Spleen (tissue), 11 donors: ENCODE data around the gene MRPL38. TPM values are rescaled to one million over a fixed set of nuclear protein-coding genes. Genes with fewer than 3 reads are reported as not detected.
"Not testable (repeated sequence)": the region's sequence is repeated elsewhere in the genome, so short reads cannot be mapped to it uniquely, and the experiment has no call there.

Experiments
- DNase-seq: peaks from one replicate; pipeline ENCODE4 v3.0.0-alpha.2; 2020
- H3K27ac ChIP-seq, 8 donors: fragments of 200-600 bp; sonication (generic) in 7 of 8; 1 replicate in 4 of 8; 2 replicates in 4 of 8; pipeline versions ENCODE4 v1.5.0 to v1.8.0; 2016 to 2021; ENCODE audit warnings: inconsistent platforms in 4 of 8, mild to moderate bottlenecking in 4 of 8, moderate library complexity in 1 of 8
- H3K27me3 ChIP-seq, 7 donors: fragments of 200-600 bp; sonication (generic) in 6 of 7; replicated peaks in 1 of 7; 1 replicate in 4 of 7; 2 replicates in 3 of 7; pipeline versions ENCODE4 v1.5.0 to v1.8.0; 2016 to 2021; ENCODE audit warnings: inconsistent platforms in 3 of 7, mild to moderate bottlenecking in 1 of 7
- H3K36me3 ChIP-seq, 6 donors: fragments of 200-600 bp; sonication (generic) in 5 of 6; 1 replicate in 4 of 6; 2 replicates in 2 of 6; pipeline versions ENCODE4 v1.5.0 to v1.8.0; 2016 to 2021; ENCODE audit warnings: inconsistent platforms in 2 of 6
- H3K4me1 ChIP-seq, 6 donors: fragments of 200-600 bp; sonication (generic) in 5 of 6; 1 replicate in 3 of 6; 2 replicates in 3 of 6; pipeline versions ENCODE4 v1.5.0 to v1.8.0; 2016 to 2021; ENCODE audit warnings: inconsistent platforms in 3 of 6
- H3K4me3 ChIP-seq, 8 donors: fragments of 200-600 bp; sonication (generic) in 7 of 8; 1 replicate in 4 of 8; 2 replicates in 4 of 8; pipeline versions ENCODE4 v1.5.0 to v1.8.0; 2016 to 2021; ENCODE audit warnings: inconsistent platforms in 4 of 8, mild to moderate bottlenecking in 4 of 8, moderate library complexity in 2 of 8
- H3K9me3 ChIP-seq, 8 donors: fragments of 200-600 bp; sonication (generic) in 7 of 8; 1 replicate in 4 of 8; 2 replicates in 4 of 8; pipeline versions ENCODE4 v1.5.0 to v1.8.0; 2016 to 2021; ENCODE audit warnings: inconsistent platforms in 4 of 8
- POLR2A ChIP-seq, 3 donors: fragments of 450-650 bp; IDR thresholded peaks; one replicate each; pipeline ENCODE4 v1.5.1; 2017; ENCODE audit warnings: antibody characterized with exemption in 3 of 3, mild to moderate bottlenecking in 1 of 3
- POLR2AphosphoS5 ChIP-seq, 3 donors: sonication (generic); formaldehyde crosslinking; IDR thresholded peaks; one replicate each; pipeline ENCODE4 v1.5.1; 2017; ENCODE audit warnings: antibody characterized with exemption in 3 of 3
- WGBS, 5 donors: extraction: QIAGEN DNeasy Blood & Tissue Kit in 3 of 5; methylation state at CpG; one replicate each; pipeline versions ENCODE4 v1.1.5 to v1.1.7; 2013 to 2018; 5-methylcytosine and 5-hydroxymethylcytosine counted together
- intact Hi-C: fragments of 100-400 bp; cut with DNase I; formaldehyde crosslinking; loops from one replicate; pipeline ENCODE4 v1.15.0; 2023; ENCODE audit warnings: low total_unique reads
- polyA plus RNA-seq, 3 donors: library from polyadenylated mRNA; stranded (reverse); fragments of 200-250 nt; gene quantifications; one replicate each; pipeline ENCODE4 v1.2.1, GENCODE V29; 2013
- total RNA-seq, 7 donors: library from RNA; depleted of rRNA in 3 of 7; stranded (reverse); fragments of >200 nt in 3 of 7; fragmentation: NEBNext Ultra II Directional in 4 of 7; extraction: Animal tissue kit (Norgen Biotek cat#: 25700) in 4 of 7; gene quantifications; one replicate each; pipeline versions ENCODE4 v1.1.0 to v1.2.1, GENCODE V29; 2016 to 2021
- TF ChIP-seq, protein P1 (sequence below), 11 experiments: fragments of 200-600 bp in 7 of 11; fragments of 450-650 bp in 4 of 11; sonication (generic) in 4 of 11; IDR thresholded peaks in 8 of 11; conservative IDR thresholded peaks in 3 of 11; 1 replicate in 7 of 11; 2 replicates in 4 of 11; pipeline versions ENCODE4 v1.4.0 to v1.8.0; 2016 to 2021; ENCODE audit warnings: antibody characterized with exemption in 11 of 11, inconsistent platforms in 4 of 11, mild to moderate bottlenecking in 1 of 11
- donor health status: healthy with polysubstance abuse.
- donor health status: DM: no; HTN: no; CAD: no; lungs with moderate emphysema.
- donor health status: DM: no; HTN: no; CAD: no.
- donor health status: Bipolar disorder and iron deficiency.
- donor health status: healthy.
- donor health status: DM: no; HTN: no; CAD: no.
- donor health status: DM: yes; HTN: yes; CAD: no.

Gene MRPL38
- total and polyA plus RNA-seq, 10 donors = 40.1 to 90.6 (median 76.6) TPM

DNA sequence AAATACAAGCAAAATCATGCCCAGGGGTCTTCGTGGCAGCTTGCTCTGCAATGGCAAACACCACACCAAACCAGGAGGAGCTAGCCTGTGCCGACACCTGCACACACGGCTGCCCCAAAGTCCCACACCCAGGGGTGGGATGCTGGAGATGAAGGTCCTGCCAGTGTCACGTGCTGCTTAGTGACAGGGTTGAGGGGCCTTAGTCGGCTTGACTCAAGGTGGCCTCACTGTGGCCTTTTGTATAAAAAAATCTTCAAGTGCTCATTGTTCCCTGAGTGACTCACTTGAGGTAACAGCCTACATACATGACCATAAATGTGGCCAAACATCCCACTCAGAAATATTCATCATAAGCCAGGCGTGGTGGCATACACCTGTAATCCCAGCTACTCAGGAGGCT is 15.2 kb downstream of the MRPL38 start:
- no peaks in the 10 kb centered on the region for H3K27me3 ChIP-seq
- no peak for TF ChIP-seq POLR2A (IDR thresholded peaks at IDR 0.05)
- TF ChIP-seq POLR2AphosphoS5 (IDR thresholded peaks at IDR 0.05) = peak in 2 of 3 donors; percentile 11 to 27
- H3K4me1 ChIP-seq = peaks cover 0 to 38% (median 12%) of the 10 kb centered on the region in 6 donors
- intact Hi-C loops = no loop called here
- peaks cover 0 to 48% (median 29%) of the 10 kb centered on the region in 6 donors for H3K36me3 ChIP-seq
- DNase-seq = no peak
- no peak overlapping the region for H3K27ac ChIP-seq
- WGBS, 5 donors = 72 to 84% (median 76%) methylated on average over 6 of the region's 6 CpGs
- no peaks in the 10 kb centered on the region for H3K9me3 ChIP-seq
- H3K4me3 ChIP-seq = no peak overlapping the region

DNA sequence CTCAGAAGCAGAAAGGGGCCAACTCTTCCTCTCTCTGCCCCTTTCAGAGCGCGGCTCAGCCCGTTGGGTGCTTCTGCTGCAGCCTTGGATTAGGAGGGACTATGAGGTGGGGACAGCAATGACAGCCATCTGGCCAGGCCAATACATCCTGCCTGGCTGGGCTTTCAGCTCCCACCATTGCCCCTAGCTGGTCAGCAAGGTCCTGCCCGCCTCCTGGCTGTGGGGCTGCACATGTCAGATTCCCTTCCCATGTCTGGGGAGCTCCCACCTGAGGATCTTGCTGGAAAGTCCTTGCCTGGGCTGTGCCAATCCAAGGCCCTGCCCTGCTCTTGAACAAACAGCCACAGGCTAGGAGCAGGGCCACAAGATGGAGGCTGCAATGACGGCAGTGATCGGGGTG is 16.2 kb downstream of the MRPL38 start:
- H3K27me3 ChIP-seq = no peaks in the 10 kb centered on the region
- H3K36me3 ChIP-seq = peaks cover 0 to 48% (median 29%) of the 10 kb centered on the region in 6 donors
- TF ChIP-seq POLR2AphosphoS5 (IDR thresholded peaks at IDR 0.05) (peak in 2 of 3 donors; percentile 28 to 42), POLR2A (IDR thresholded peaks at IDR 0.05) (no peak)
- TF ChIP-seq, protein P1, sequence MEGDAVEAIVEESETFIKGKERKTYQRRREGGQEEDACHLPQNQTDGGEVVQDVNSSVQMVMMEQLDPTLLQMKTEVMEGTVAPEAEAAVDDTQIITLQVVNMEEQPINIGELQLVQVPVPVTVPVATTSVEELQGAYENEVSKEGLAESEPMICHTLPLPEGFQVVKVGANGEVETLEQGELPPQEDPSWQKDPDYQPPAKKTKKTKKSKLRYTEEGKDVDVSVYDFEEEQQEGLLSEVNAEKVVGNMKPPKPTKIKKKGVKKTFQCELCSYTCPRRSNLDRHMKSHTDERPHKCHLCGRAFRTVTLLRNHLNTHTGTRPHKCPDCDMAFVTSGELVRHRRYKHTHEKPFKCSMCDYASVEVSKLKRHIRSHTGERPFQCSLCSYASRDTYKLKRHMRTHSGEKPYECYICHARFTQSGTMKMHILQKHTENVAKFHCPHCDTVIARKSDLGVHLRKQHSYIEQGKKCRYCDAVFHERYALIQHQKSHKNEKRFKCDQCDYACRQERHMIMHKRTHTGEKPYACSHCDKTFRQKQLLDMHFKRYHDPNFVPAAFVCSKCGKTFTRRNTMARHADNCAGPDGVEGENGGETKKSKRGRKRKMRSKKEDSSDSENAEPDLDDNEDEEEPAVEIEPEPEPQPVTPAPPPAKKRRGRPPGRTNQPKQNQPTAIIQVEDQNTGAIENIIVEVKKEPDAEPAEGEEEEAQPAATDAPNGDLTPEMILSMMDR (IDR thresholded peaks at IDR 0.05 in 8 of 11, conservative IDR thresholded peaks at IDR 0.05 in 3 of 11) = no peak
- no peaks in the 10 kb centered on the region for H3K9me3 ChIP-seq
- H3K4me3 ChIP-seq = no peak overlapping the region
- intact Hi-C loops = no loop called here
- peaks cover 0 to 28% (median 2%) of the 10 kb centered on the region in 6 donors for H3K4me1 ChIP-seq
- H3K27ac ChIP-seq = no peak overlapping the region
- no peak for DNase-seq
- 77 to 93% (median 83%) methylated on average over 6 of the region's 6 CpGs for WGBS, 5 donors

DNA sequence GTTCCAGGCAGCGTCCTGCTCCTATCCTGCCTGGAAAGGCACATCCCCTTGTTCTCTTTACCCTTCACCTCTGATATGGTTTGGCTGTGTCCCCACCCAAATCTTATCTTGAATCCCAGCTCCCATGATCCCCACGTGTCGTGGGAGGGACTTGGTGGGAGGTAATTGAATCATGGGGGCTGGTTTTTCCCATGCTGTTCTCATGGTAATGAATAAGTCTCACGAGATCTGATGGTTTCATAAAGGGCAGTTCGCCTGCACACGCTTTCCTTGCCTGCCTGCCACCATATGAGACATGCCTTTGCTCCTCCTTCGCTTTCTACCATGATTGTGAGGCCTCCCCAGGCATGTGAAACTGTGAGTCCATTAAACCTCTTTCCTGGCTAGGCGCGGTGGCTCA is 18.8 kb downstream of the MRPL38 start:
- Histone ChIP-seq H3K4me1 (peaks cover 0 to 12% (median 0%) of the 10 kb centered on the region in 6 donors), H3K36me3 (peaks cover 0 to 26% (median 15%) of the 10 kb centered on the region in 6 donors)
- intact Hi-C loops, H3K4me3 ChIP-seq, H3K27ac ChIP-seq, H3K9me3 ChIP-seq, DNase-seq, H3K27me3 ChIP-seq: not testable (repeated sequence)
- 85 to 90% (median 87%) methylated on average over 9 of the region's 9 CpGs for WGBS, 5 donors

DNA sequence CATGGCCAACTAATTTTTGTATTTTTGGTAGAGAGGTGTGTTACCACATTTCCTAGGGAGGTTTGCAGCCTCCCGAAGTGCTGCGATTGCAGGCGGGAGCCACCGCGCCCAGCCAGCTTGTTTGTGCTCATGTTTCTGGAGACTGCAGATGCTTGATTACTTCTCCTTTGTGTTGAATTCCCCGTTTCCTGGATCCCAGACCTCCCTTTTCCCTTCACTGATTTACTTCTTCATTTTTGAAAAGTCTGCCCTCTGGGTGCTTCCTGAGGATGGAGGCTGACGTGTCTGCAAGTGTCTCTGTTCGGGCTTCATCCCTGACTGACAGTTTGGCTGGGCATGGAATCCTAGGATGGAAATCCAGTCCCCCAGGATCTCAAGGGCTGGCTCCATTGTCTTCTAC is 19.3 kb downstream of the MRPL38 start:
- intact Hi-C loops = no loop called here
- 49 to 66% (median 54%) methylated on average over 8 of the region's 8 CpGs for WGBS, 5 donors
- TF ChIP-seq POLR2A (IDR thresholded peaks at IDR 0.05) = no peak
- TF ChIP-seq, protein P1 (IDR thresholded peaks at IDR 0.05 in 8 of 11, conservative IDR thresholded peaks at IDR 0.05 in 3 of 11) = no peak
- no peak for TF ChIP-seq POLR2AphosphoS5 (IDR thresholded peaks at IDR 0.05)
- DNase-seq = no peak
- H3K4me3 ChIP-seq = no peak overlapping the region
- H3K27ac ChIP-seq = no peak overlapping the region
- H3K4me1 ChIP-seq = peaks cover 0 to 12% (median 0%) of the 10 kb centered on the region in 6 donors
- peaks cover 0 to 21% (median 11%) of the 10 kb centered on the region in 6 donors for H3K36me3 ChIP-seq
- H3K27me3 ChIP-seq = no peaks in the 10 kb centered on the region
- H3K9me3 ChIP-seq = no peaks in the 10 kb centered on the region

DNA sequence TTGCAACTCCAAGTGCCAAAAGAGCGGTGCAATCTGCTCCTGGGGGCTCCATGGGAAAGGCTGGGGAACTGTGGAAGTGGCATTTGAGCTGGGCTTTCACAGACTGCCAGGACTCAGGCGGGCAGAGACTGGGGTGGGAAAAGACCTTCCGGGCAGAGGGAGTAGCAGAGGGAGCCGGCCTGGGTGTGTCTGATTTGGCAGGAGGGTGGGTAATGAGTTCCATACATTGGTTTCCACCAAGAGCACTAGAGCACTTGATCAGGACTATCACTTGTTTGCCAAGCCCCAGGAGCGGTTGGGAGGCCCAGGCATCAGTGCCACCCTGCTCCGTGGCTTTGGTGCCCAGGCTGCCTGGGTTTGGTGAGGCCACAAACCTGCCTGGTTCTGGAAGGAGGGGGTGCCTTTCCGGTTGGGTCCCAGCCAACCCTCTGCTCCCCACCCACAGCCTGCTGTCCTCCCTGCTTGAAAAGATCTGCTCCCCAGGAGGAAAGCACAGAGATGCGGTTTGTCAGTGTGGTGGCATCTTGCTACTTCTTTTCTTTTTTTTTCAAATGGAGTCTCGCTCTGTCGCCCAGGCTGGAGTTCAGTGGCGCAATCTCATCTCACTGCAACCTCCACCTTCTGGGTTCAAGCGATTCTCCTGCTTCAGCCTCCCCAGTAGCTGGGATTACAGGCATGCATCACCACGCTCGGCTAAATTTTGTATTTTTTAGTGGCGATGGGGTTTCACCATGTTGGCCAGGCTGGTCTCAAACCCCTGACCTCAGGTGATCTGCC is 22.8 kb downstream of the MRPL38 start:
- TF ChIP-seq POLR2A (IDR thresholded peaks at IDR 0.05) = no peak
- no peak for TF ChIP-seq POLR2AphosphoS5 (IDR thresholded peaks at IDR 0.05)
- TF ChIP-seq, protein P1 (IDR thresholded peaks at IDR 0.05 in 8 of 11, conservative IDR thresholded peaks at IDR 0.05 in 3 of 11) = no peak
- intact Hi-C loops = no loop called here
- no peak overlapping the region for H3K4me3 ChIP-seq
- no peak overlapping the region for H3K27ac ChIP-seq
- H3K9me3 ChIP-seq = no peaks in the 10 kb centered on the region
- peaks cover 0 to 35% (median 6%) of the 10 kb centered on the region in 7 donors for H3K27me3 ChIP-seq
- WGBS, 5 donors = 80 to 89% (median 86%) methylated on average over 13 to 15 of the region's 15 CpGs
- H3K4me1 ChIP-seq = peaks cover 3 to 40% (median 25%) of the 10 kb centered on the region in 6 donors
- peaks cover 0 to under 1% (median 0%) of the 10 kb centered on the region in 6 donors for H3K36me3 ChIP-seq
- DNase-seq = no peak
